Measurements from ENCODE around the gene SUCNR1. TPM values are rescaled to one million over a fixed set of nuclear protein-coding genes. Genes with fewer than 3 reads are reported as not detected.
"Not testable (repeated sequence)": the region's sequence is repeated elsewhere in the genome, so short reads cannot be mapped to it uniquely, and the experiment has no call there.

SUCNR1 gene
- total RNA-seq, 1 experiment from 2014 or later = not detected

- TF ChIP-seq, protein P1, sequence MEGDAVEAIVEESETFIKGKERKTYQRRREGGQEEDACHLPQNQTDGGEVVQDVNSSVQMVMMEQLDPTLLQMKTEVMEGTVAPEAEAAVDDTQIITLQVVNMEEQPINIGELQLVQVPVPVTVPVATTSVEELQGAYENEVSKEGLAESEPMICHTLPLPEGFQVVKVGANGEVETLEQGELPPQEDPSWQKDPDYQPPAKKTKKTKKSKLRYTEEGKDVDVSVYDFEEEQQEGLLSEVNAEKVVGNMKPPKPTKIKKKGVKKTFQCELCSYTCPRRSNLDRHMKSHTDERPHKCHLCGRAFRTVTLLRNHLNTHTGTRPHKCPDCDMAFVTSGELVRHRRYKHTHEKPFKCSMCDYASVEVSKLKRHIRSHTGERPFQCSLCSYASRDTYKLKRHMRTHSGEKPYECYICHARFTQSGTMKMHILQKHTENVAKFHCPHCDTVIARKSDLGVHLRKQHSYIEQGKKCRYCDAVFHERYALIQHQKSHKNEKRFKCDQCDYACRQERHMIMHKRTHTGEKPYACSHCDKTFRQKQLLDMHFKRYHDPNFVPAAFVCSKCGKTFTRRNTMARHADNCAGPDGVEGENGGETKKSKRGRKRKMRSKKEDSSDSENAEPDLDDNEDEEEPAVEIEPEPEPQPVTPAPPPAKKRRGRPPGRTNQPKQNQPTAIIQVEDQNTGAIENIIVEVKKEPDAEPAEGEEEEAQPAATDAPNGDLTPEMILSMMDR (IDR thresholded peaks at IDR 0.05; ENCODE audit: insufficient read depth in 1 of 2, low read depth in 1 of 2, low read length in 1 of 2, severe bottlenecking in 1 of 2, unreplicated experiment in 1 of 2) = no peak
- no peaks in the 10 kb centered on the region for H3K4me1 ChIP-seq
- Mint-ChIP-seq H3K9me3 (ENCODE audit: unreplicated experiment) (no peaks in the 10 kb centered on the region), H3K27ac (ENCODE audit: unreplicated experiment) (no peak overlapping the region), H3K4me3 (ENCODE audit: unreplicated experiment) (no peak overlapping the region), H3K27me3 (ENCODE audit: insufficient read depth, unreplicated experiment) (no peaks in the 10 kb centered on the region), H3K4me1 (ENCODE audit: low read depth, unreplicated experiment) (no peaks in the 10 kb centered on the region), H3K36me3 (ENCODE audit: insufficient read depth, unreplicated experiment) (no peaks in the 10 kb centered on the region)
- CTCF ChIA-PET = interaction anchor here (0.6 kb wide), 1 partner anchor 720 kb away, joined by 3 read pairs; no protein-coding TSS in a partner anchor
- H3K27me3 ChIP-seq (replicated peaks; ENCODE audit: control insufficient read depth, insufficient read depth, low read length) = no peaks in the 10 kb centered on the region
- no peaks in the 10 kb centered on the region for H3K36me3 ChIP-seq (ENCODE audit: control insufficient read depth, insufficient read depth, low read length)
- H3K9me3 ChIP-seq = no peaks in the 10 kb centered on the region
- no peak for DNase-seq
- POLR2A ChIA-PET = interaction anchor here (0.6 kb wide), 1 partner anchor 822 kb away, joined by 3 read pairs; no protein-coding TSS in a partner anchor
- intact Hi-C loops (cut with micrococcal nuclease; ENCODE audit: unreplicated experiment) = no loop called here
- H3K4me3 ChIP-seq (ENCODE audit: low read depth, low read length) = no peak overlapping the region
- no TSS peak for BruUV-seq (replicated peaks)
These were observed 53.5 kb downstream of the SUCNR1 start for GRCh38 chr3:151926956-151927355.

GRCh38 chr3:151927915-151928525 lies 54.6 kb downstream of the SUCNR1 start:
- H3K4me3 ChIP-seq (ENCODE audit: low read depth, low read length); H3K4me1 Mint-ChIP-seq (ENCODE audit: low read depth, unreplicated experiment): not testable (repeated sequence)

GRCh38 chr3:151931171-151931570 lies 57.7 kb downstream of the SUCNR1 start:
- intact Hi-C loops (cut with micrococcal nuclease; ENCODE audit: unreplicated experiment) = no loop called here

More at GRCh38 chr3:151927915-151928525, 54.6 kb downstream of the SUCNR1 start:
- POLR2A ChIA-PET; H3K27ac Mint-ChIP-seq (ENCODE audit: unreplicated experiment); H3K9me3 Mint-ChIP-seq (ENCODE audit: unreplicated experiment); H3K4me3 Mint-ChIP-seq (ENCODE audit: unreplicated experiment); intact Hi-C loops (cut with micrococcal nuclease; ENCODE audit: unreplicated experiment); H3K27me3 Mint-ChIP-seq (ENCODE audit: insufficient read depth, unreplicated experiment); H3K36me3 Mint-ChIP-seq (ENCODE audit: insufficient read depth, unreplicated experiment); H3K4me1 ChIP-seq; CTCF ChIA-PET; H3K36me3 ChIP-seq (ENCODE audit: control insufficient read depth, insufficient read depth, low read length); H3K27me3 ChIP-seq (replicated peaks; ENCODE audit: control insufficient read depth, insufficient read depth, low read length); H3K9me3 ChIP-seq; DNase-seq; BruUV-seq (replicated peaks): not testable (repeated sequence)

More at GRCh38 chr3:151931171-151931570, 57.7 kb downstream of the SUCNR1 start:
- Mint-ChIP-seq H3K9me3 (ENCODE audit: unreplicated experiment) (no peaks in the 10 kb centered on the region), H3K36me3 (ENCODE audit: insufficient read depth, unreplicated experiment) (no peaks in the 10 kb centered on the region), H3K4me3 (ENCODE audit: unreplicated experiment) (no peak overlapping the region), H3K4me1 (ENCODE audit: low read depth, unreplicated experiment) (no peaks in the 10 kb centered on the region), H3K27ac (ENCODE audit: unreplicated experiment) (no peak overlapping the region), H3K27me3 (ENCODE audit: insufficient read depth, unreplicated experiment) (no peaks in the 10 kb centered on the region)
- BruUV-seq (replicated peaks) = no TSS peak
- DNase-seq = no peak
- ChIA-PET CTCF (no interaction called here), POLR2A (no interaction called here)
- Histone ChIP-seq H3K4me3 (ENCODE audit: low read depth, low read length) (no peak overlapping the region), H3K27me3 (replicated peaks; ENCODE audit: control insufficient read depth, insufficient read depth, low read length) (no peaks in the 10 kb centered on the region), H3K4me1 (no peaks in the 10 kb centered on the region), H3K36me3 (ENCODE audit: control insufficient read depth, insufficient read depth, low read length) (no peaks in the 10 kb centered on the region), H3K9me3 (no peaks in the 10 kb centered on the region)
- TF ChIP-seq, protein P1 (IDR thresholded peaks at IDR 0.05; ENCODE audit: insufficient read depth in 1 of 2, low read depth in 1 of 2, low read length in 1 of 2, severe bottlenecking in 1 of 2, unreplicated experiment in 1 of 2) = no peak

Data from Caco-2 (cell line).